ENCODE measurements around the gene ARHGAP10.

DNA sequence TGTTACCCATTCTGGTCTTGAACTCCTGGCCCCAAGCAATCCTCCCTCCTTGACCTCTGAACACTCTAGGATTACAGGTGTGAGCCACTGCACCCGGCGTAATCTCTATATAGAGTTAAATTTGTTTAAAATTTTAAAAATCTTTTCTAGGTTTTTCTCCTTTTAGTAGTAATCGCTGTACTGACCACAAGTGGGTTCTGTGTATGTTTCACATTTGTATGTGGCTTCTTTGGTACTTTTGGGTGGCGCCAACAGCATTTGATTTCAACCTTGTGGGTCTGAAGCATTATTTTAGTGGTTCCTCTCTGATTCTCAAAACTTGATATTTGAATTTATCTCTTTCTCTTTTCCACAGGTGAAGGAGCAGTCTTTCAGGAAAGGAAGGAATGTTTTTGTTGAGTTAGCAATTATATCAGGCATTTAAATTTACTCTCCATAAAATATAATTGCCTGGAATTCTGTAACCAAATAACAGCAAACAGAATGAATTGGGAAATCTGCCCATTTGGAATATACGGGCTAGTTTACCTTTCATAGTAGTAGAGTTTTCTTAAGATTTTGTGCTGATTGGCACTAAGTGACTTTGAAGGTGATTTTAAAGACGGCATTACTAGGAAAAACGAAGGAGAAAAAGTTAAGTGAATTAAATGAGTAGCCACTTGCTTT is 29.5 kb downstream of the ARHGAP10 start:
- TF ChIP-seq, protein P1, sequence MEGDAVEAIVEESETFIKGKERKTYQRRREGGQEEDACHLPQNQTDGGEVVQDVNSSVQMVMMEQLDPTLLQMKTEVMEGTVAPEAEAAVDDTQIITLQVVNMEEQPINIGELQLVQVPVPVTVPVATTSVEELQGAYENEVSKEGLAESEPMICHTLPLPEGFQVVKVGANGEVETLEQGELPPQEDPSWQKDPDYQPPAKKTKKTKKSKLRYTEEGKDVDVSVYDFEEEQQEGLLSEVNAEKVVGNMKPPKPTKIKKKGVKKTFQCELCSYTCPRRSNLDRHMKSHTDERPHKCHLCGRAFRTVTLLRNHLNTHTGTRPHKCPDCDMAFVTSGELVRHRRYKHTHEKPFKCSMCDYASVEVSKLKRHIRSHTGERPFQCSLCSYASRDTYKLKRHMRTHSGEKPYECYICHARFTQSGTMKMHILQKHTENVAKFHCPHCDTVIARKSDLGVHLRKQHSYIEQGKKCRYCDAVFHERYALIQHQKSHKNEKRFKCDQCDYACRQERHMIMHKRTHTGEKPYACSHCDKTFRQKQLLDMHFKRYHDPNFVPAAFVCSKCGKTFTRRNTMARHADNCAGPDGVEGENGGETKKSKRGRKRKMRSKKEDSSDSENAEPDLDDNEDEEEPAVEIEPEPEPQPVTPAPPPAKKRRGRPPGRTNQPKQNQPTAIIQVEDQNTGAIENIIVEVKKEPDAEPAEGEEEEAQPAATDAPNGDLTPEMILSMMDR (conservative IDR thresholded peaks at IDR 0.05 in 1 of 2, IDR thresholded peaks at IDR 0.05 in 1 of 2; ENCODE audit: extremely low read depth in 1 of 2, insufficient read depth in 1 of 2, low read depth in 1 of 2, low read length in 2 of 2): no peak
- TF ChIP-seq EZH2 (IDR thresholded peaks at IDR 0.05; ENCODE audit: borderline replicate concordance, low read length): no peak
